CD14-positive monocyte (primary cell): ENCODE data around the gene SLC39A6. TPM values are rescaled to one million over a fixed set of nuclear protein-coding genes. Genes with fewer than 3 reads are reported as not detected.

Experiments
- DNase-seq, 3 donors: peaks; one replicate each; pipeline ENCODE4 v3.0.0-alpha.2; 2011 to 2022
- H2AFZ ChIP-seq: 2 replicates; pipeline ENCODE4 v1.6.0; 2012; ENCODE audit warnings: mild to moderate bottlenecking, low read depth, low read length, inconsistent platforms; ENCODE audit not compliant: insufficient read depth, poor library complexity, severe bottlenecking
- H3K27ac ChIP-seq, 2 donors: 1 replicate in 1 of 2; 2 replicates in 1 of 2; pipeline ENCODE4 v1.5.1; 2012 to 2013; ENCODE audit warnings: low read length in 2 of 2, control low read depth in 1 of 2, inconsistent platforms in 1 of 2, low read depth in 1 of 2, mild to moderate bottlenecking in 1 of 2
- H3K27me3 ChIP-seq, 2 donors: one replicate each; pipeline versions ENCODE4 v1.6.0 to v1.6.1; 2011 to 2013; ENCODE audit warnings: low read length in 2 of 2; ENCODE audit not compliant: control insufficient read depth in 2 of 2, insufficient read depth in 2 of 2
- H3K36me3 ChIP-seq, 2 donors: replicated peaks in 1 of 2; 1 replicate in 1 of 2; 2 replicates in 1 of 2; pipeline versions ENCODE4 v1.5.1 to v1.6.1; 2012 to 2013; ENCODE audit warnings: low read length in 2 of 2, control low read depth in 1 of 2, inconsistent platforms in 1 of 2, mild to moderate bottlenecking in 1 of 2; ENCODE audit not compliant: insufficient read depth in 2 of 2, control insufficient read depth in 1 of 2
- H3K4me1 ChIP-seq, 2 donors: 1 replicate in 1 of 2; 2 replicates in 1 of 2; pipeline versions ENCODE4 v1.5.1 to v1.6.1; 2012 to 2013; ENCODE audit warnings: low read length in 2 of 2, control low read depth in 1 of 2, inconsistent platforms in 1 of 2, mild to moderate bottlenecking in 1 of 2, moderate library complexity in 1 of 2; ENCODE audit not compliant: insufficient read depth in 2 of 2, control insufficient read depth in 1 of 2
- H3K4me2 ChIP-seq: replicated peaks from 2 replicates; pipeline ENCODE3; 2012; ENCODE audit warnings: low read length, moderate library complexity, mild to moderate bottlenecking; ENCODE audit not compliant: poor library complexity, severe bottlenecking; ENCODE audit errors: extremely low read depth
- H3K4me3 ChIP-seq, 3 experiments: fragments of 200-600 bp in 1 of 3; sonication (generic) in 1 of 3; replicated peaks in 1 of 3; 1 replicate in 2 of 3; 2 replicates in 1 of 3; pipeline ENCODE4 v1.5.1; 2011 to 2013; ENCODE audit warnings: low read length in 3 of 3, mild to moderate bottlenecking in 3 of 3, control low read depth in 2 of 3, low read depth in 2 of 3, inconsistent platforms in 1 of 3, moderate library complexity in 1 of 3
- H3K79me2 ChIP-seq: 2 replicates; pipeline ENCODE4 v1.6.0; 2012; ENCODE audit warnings: mild to moderate bottlenecking, control low read depth, inconsistent platforms, low read length, moderate library complexity; ENCODE audit not compliant: insufficient read depth
- H3K9ac ChIP-seq: 2 replicates; pipeline ENCODE4 v1.6.0; 2017; ENCODE audit warnings: low read length, mild to moderate bottlenecking; ENCODE audit not compliant: insufficient read depth, poor library complexity, severe bottlenecking
- H3K9me3 ChIP-seq, 2 donors: replicated peaks in 1 of 2; 1 replicate in 1 of 2; 2 replicates in 1 of 2; pipeline versions ENCODE4 v1.5.1 to v1.6.1; 2012 to 2013; ENCODE audit warnings: low read length in 2 of 2, control low read depth in 1 of 2; ENCODE audit not compliant: control insufficient read depth in 1 of 2, insufficient read depth in 1 of 2
- H4K20me1 ChIP-seq: 2 replicates; pipeline ENCODE4 v1.6.0; 2012; ENCODE audit warnings: mild to moderate bottlenecking, low read length, control low read depth, moderate library complexity; ENCODE audit not compliant: insufficient read depth
- H3K27ac Mint-ChIP-seq, 7 donors: one replicate each; pipeline ENCODE4 v1.8.0; 2020; ENCODE audit warnings: mild to moderate bottlenecking in 7 of 7, mixed read lengths in 7 of 7, moderate library complexity in 6 of 7, inconsistent platforms in 2 of 7
- H3K27me3 Mint-ChIP-seq, 3 donors: one replicate each; pipeline ENCODE4 v1.8.0; 2021 to 2022; ENCODE audit warnings: low read depth in 3 of 3, mild to moderate bottlenecking in 3 of 3, mixed read lengths in 3 of 3, moderate library complexity in 3 of 3, inconsistent platforms in 1 of 3
- H3K36me3 Mint-ChIP-seq, 2 donors: one replicate each; pipeline ENCODE4 v1.8.0; 2020; ENCODE audit warnings: mixed read lengths in 2 of 2, inconsistent platforms in 1 of 2, mild to moderate bottlenecking in 1 of 2
- H3K4me1 Mint-ChIP-seq: one replicate; pipeline ENCODE4 v1.8.0; 2020; ENCODE audit warnings: mild to moderate bottlenecking, mixed read lengths
- H3K4me3 Mint-ChIP-seq, 2 donors: one replicate each; pipeline ENCODE4 v1.8.0; 2020; ENCODE audit warnings: mild to moderate bottlenecking in 2 of 2, mixed read lengths in 2 of 2, moderate library complexity in 1 of 2
- H3K9me3 Mint-ChIP-seq, 7 donors: one replicate each; pipeline ENCODE4 v1.8.0; 2020 to 2022; ENCODE audit warnings: mixed read lengths in 7 of 7, mild to moderate bottlenecking in 6 of 7, moderate library complexity in 6 of 7, inconsistent platforms in 2 of 7
- WGBS: methylation state at CpG from one replicate; pipeline ENCODE4 v1.1.5; 2013; ENCODE audit warnings: missing lambda C conversion rate; ENCODE audit not compliant: insufficient coverage; 5-methylcytosine and 5-hydroxymethylcytosine counted together
- intact Hi-C, 2 donors: fragments of 100-400 bp; cut with micrococcal nuclease; formaldehyde crosslinking; loops; one replicate each; pipeline versions ENCODE4 v1.15.0 to v1.15.1; 2023
- polyA plus RNA-seq, 3 donors: library from polyadenylated mRNA; depleted of rRNA in 1 of 3; unstranded in 2 of 3; stranded (reverse) in 1 of 3; fragments of 300-500 nt in 2 of 3; fragments of >200 nt in 1 of 3; fragmentation: Illumina TruSeq in 2 of 3; gene quantifications; 1 replicate in 2 of 3; 2 replicates in 1 of 3; pipeline ENCODE4 v1.2.3, GENCODE V29; 2012 to 2021
- TF ChIP-seq, protein P1 (sequence below): fragments of 200-600 bp; IDR thresholded peaks from one replicate; pipeline ENCODE4 v1.8.0; 2022; ENCODE audit warnings: antibody characterized with exemption, mild to moderate bottlenecking

SLC39A6 gene
- polyA plus RNA-seq, 3 donors = 13.2 to 20.1 (median 16.8) TPM

DNA sequence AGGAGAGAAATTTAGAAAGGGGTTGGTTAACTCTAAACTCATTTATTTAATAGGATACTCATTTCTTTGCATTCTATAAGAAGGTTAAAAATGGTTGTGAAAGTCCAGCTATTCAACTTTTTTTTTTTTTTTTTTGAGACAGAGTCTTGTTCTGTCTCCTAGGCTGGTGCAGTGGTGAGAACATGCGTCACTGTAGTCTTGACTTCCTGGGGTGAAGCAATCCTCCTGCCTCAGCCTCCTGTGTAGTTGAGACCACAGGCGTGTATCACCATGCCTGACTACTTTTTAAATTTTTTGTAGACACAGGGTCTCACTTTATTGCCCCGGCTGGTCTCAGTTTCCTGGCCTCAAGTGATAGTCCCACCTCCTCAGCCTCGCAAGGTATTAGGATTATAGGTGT lies 12.4 kb upstream of the SLC39A6 start:
- Histone ChIP-seq H3K79me2 (no peaks in the 10 kb centered on the region), H4K20me1 (no peaks in the 10 kb centered on the region), H3K4me2 (no peak overlapping the region), H3K36me3 (peaks cover 91 to 96% of the 10 kb centered on the region in 2 donors), H2AFZ (no peak overlapping the region), H3K9ac (no peak overlapping the region), H3K4me3 (no peak overlapping the region), H3K27ac (no peak overlapping the region), H3K27me3 (no peaks in the 10 kb centered on the region), H3K9me3 (no peaks in the 10 kb centered on the region), H3K4me1 (no peaks in the 10 kb centered on the region)
- intact Hi-C loops = no loop called here
- Mint-ChIP-seq H3K4me3 (no peak overlapping the region), H3K4me1 (no peaks in the 10 kb centered on the region), H3K27me3 (no peaks in the 10 kb centered on the region), H3K9me3 (no peaks in the 10 kb centered on the region), H3K36me3 (peaks cover 71 to 82% of the 10 kb centered on the region in 2 donors), H3K27ac (peak overlapping the region in 2 of 7 donors; percentile 16 to 20)
- TF ChIP-seq, protein P1, sequence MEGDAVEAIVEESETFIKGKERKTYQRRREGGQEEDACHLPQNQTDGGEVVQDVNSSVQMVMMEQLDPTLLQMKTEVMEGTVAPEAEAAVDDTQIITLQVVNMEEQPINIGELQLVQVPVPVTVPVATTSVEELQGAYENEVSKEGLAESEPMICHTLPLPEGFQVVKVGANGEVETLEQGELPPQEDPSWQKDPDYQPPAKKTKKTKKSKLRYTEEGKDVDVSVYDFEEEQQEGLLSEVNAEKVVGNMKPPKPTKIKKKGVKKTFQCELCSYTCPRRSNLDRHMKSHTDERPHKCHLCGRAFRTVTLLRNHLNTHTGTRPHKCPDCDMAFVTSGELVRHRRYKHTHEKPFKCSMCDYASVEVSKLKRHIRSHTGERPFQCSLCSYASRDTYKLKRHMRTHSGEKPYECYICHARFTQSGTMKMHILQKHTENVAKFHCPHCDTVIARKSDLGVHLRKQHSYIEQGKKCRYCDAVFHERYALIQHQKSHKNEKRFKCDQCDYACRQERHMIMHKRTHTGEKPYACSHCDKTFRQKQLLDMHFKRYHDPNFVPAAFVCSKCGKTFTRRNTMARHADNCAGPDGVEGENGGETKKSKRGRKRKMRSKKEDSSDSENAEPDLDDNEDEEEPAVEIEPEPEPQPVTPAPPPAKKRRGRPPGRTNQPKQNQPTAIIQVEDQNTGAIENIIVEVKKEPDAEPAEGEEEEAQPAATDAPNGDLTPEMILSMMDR = no peak
- DNase-seq = peak in 1 of 3 donors; percentile 8
- 33% methylated on average over 1 of the region's 4 CpGs for WGBS

DNA sequence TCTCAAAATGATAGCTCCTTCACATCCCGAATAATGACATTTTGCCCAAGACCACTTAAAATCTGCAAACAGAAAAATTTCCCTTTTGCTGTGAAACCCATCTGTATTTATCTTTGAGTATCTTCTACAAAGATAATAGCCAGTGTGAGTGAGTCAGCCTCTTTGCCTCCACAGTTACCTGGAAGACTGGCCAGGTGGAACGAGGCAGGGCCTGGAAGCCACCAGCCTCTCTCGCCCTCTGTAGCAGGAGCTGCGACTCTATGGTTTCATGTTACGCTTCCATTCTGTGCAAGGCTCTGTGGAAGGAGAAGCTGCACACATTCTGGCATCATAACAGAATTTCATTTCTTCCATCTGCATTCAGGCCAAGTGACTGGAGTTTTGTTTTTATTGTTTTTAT lies 10.1 kb upstream of the SLC39A6 start:
- Mint-ChIP-seq H3K4me3 (no peak overlapping the region), H3K4me1 (no peaks in the 10 kb centered on the region), H3K36me3 (peaks cover 63 to 74% of the 10 kb centered on the region in 2 donors), H3K27me3 (no peaks in the 10 kb centered on the region), H3K9me3 (no peaks in the 10 kb centered on the region), H3K27ac (peak overlapping the region in 1 of 7 donors; percentile 36)
- no peak for DNase-seq
- Histone ChIP-seq H3K9me3 (no peaks in the 10 kb centered on the region), H4K20me1 (no peaks in the 10 kb centered on the region), H3K36me3 (peaks cover 81 to 95% of the 10 kb centered on the region in 2 donors), H3K4me1 (no peaks in the 10 kb centered on the region), H3K79me2 (peaks cover 8% of the 10 kb centered on the region), H3K27me3 (no peaks in the 10 kb centered on the region), H2AFZ (no peak overlapping the region), H3K9ac (no peak overlapping the region), H3K4me2 (no peak overlapping the region), H3K27ac (no peak overlapping the region), H3K4me3 (no peak overlapping the region)
- intact Hi-C loops = loop anchor here in 1 of 2 donors (10.0 kb wide), 1 partner anchor 164 kb away; the partner anchor contains the start of gene RMP24
- no CpG with 5 or more reads among the region's 5 CpGs for WGBS
- TF ChIP-seq, protein P1 = no peak
